ENCODE data around the gene BRINP3.

Gene BRINP3

GRCh38 chr1:190320952-190321351 lies 156.7 kb downstream of the BRINP3 start:
- DNase-seq = no peak

- DNase-seq = no peak
These were observed 164.9 kb downstream of the BRINP3 start for GRCh38 chr1:190312763-190313162.

- DNase-seq = no peak
These were observed 174.2 kb downstream of the BRINP3 start for GRCh38 chr1:190303501-190303900.

GRCh38 chr1:190296453-190296852 lies 181.2 kb downstream of the BRINP3 start:
- DNase-seq = no peak

GRCh38 chr1:190289897-190290296 lies 187.8 kb downstream of the BRINP3 start:
- no peak for DNase-seq

- no peak for DNase-seq
These were observed 191.6 kb downstream of the BRINP3 start for GRCh38 chr1:190286111-190286510.

GRCh38 chr1:190277107-190277506 lies 200.6 kb downstream of the BRINP3 start:
- no peak for DNase-seq

GRCh38 chr1:190274721-190275120 lies 202.9 kb downstream of the BRINP3 start:
- DNase-seq = no peak

GRCh38 chr1:190273161-190273560 lies 204.5 kb downstream of the BRINP3 start:
- no peak for DNase-seq

- DNase-seq = no peak
These were observed 215.1 kb downstream of the BRINP3 start for GRCh38 chr1:190262538-190262937.

- no peak for DNase-seq
These were observed 218.2 kb downstream of the BRINP3 start for GRCh38 chr1:190259424-190259823.

- no peak for DNase-seq
These were observed 219.7 kb downstream of the BRINP3 start for GRCh38 chr1:190258003-190258402.

- DNase-seq = no peak
These were observed 225.6 kb downstream of the BRINP3 start for GRCh38 chr1:190252046-190252445.

- DNase-seq = no peak
These were observed 227.3 kb downstream of the BRINP3 start for GRCh38 chr1:190250368-190250767.

- no peak for DNase-seq
These were observed 233.3 kb downstream of the BRINP3 start for GRCh38 chr1:190244406-190244805.

- no peak for DNase-seq
These were observed 234.6 kb downstream of the BRINP3 start for GRCh38 chr1:190243056-190243455.

GRCh38 chr1:190226006-190226405 lies 251.7 kb downstream of the BRINP3 start:
- no peak for DNase-seq

- no peak for DNase-seq
These were observed 265.2 kb downstream of the BRINP3 start for GRCh38 chr1:190212450-190212849.

- no peak for DNase-seq
These were observed 269.9 kb downstream of the BRINP3 start for GRCh38 chr1:190207733-190208132.

- DNase-seq = no peak
These were observed 272.0 kb downstream of the BRINP3 start for GRCh38 chr1:190205713-190206112.

- no peak for DNase-seq
These were observed 281.6 kb downstream of the BRINP3 start for GRCh38 chr1:190196020-190196419.

GRCh38 chr1:190193508-190194115 lies 284.1 kb downstream of the BRINP3 start:
- no peak for DNase-seq

GRCh38 chr1:190192627-190193026 lies 285.0 kb downstream of the BRINP3 start:
- DNase-seq = no peak

- no peak for DNase-seq
These were observed 294.1 kb downstream of the BRINP3 start for GRCh38 chr1:190183588-190183987.

- no peak for DNase-seq
These were observed 297.8 kb downstream of the BRINP3 start for GRCh38 chr1:190179817-190180216.

GRCh38 chr1:190178827-190179226 lies 298.8 kb downstream of the BRINP3 start:
- no peak for DNase-seq
